Loucy (cell line): Measurements from ENCODE around the gene SET.

ENCODE experiments used
- CTCF ChIP-seq: fragments of 200-600 bp; sonication (generic); conservative IDR thresholded peaks from 2 replicates; pipeline ENCODE4 v1.5.1; 2014; ENCODE audit warnings: mild to moderate bottlenecking, antibody characterized with exemption, low read length
- EZH2phosphoT487 ChIP-seq: fragments of 200-600 bp; IDR thresholded peaks from 2 replicates; pipeline ENCODE4 v1.6.1; 2018; ENCODE audit warnings: antibody characterized with exemption, mild to moderate bottlenecking, moderate library complexity, borderline replicate concordance

- TF ChIP-seq CTCF (no peak), EZH2phosphoT487 (no peak)
Observed at GRCh38 chr9:128723866-128724743, 35.1 kb downstream of the SET start, which contains the start of gene ZDHHC12.
